Fibroblast of skin of back (primary cell): Measurements from ENCODE around the gene NUDT13.

ENCODE experiments used
- DNase-seq: peaks from one replicate; pipeline ENCODE4 v3.0.0-alpha.2; 2013

The NUDT13 gene

DNA sequence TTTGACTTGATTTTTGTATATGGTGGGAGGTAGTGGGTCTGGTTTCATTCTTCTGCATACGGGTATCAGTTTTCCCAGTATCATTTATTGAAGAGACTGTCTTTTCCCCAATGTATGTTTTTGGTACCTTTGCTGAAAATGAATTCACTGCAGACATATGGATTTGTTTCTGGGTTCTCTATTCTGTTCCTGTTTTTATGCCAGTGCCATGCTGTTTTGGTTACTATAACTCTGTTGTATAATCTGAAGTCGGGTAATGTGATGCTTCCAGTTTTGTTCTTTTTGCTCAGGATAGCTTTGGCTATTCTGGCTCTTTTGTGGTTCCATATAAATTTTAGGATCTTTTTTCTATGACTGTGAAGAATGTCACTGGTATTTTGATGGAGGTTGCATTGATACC is 56.7 kb downstream of the NUDT13 start:
- DNase-seq, result no peak

DNA sequence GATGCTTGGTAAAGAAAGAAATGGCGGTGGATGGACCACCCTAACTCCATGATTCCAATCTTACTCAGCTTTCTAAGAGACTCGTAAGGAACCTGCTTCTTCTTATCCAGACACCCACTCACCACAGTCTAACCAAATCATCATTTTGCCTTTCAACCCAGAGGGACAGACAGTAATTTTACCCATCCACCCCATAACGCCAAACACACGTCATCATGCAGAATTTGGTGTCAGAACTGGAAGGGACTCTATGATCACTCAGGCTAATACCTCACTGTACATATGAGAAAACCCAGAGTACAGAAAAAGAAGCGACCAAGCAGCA is 57.2 kb downstream of the NUDT13 start:
- no peak for DNase-seq

DNA sequence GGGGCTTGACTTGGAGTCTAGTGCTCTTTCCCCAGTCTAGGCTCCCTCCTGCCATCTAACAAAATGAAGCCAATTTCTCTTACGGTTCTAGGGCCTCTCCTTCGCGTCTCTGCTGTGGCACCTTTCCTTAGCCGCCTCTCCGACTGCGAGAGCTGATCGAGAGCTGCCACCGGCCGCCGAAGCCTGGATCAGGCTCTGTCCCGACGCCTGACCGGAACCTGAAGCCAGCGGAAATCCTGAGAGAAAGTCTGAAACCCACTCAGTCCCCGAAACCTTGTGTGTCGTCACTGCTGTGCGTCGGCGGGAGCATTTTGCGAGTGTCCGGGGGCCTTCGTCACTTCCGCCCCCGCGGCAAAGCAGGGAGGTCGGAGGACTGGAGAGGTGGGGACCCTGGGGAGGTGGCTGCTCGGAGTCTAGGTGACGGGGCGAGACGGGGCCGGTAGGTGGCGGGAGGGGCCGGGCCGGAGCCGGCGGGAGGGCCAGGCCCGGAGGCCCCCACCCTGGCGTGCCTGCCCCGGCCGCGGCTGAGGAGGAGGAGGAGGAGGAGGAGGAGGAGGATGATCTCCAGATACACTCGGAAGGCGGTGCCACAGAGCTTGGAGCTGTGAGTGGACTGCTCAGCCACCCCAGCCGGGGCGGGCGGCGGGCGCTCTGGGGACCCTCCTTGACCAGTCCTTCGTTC is 57.7 kb downstream of the NUDT13 start, which contains the start of the genes ECD and FAM149B1:
Gene ECD, minus strand, starts transcription at position 226 of the 682 bp plus-strand sequence. CDS start 4,071 bp downstream, outside the sequence.
Gene FAM149B1, plus strand, starts transcription at position 337 of the 682 bp plus-strand sequence. Its CDS starts 221 bp downstream, at position 558.
- DNase-seq, result peak; percentile 96

- DNase-seq, result no peak
Measured at GRCh38 chr10:73168465-73168803, 58.2 kb downstream of the NUDT13 start.

DNA sequence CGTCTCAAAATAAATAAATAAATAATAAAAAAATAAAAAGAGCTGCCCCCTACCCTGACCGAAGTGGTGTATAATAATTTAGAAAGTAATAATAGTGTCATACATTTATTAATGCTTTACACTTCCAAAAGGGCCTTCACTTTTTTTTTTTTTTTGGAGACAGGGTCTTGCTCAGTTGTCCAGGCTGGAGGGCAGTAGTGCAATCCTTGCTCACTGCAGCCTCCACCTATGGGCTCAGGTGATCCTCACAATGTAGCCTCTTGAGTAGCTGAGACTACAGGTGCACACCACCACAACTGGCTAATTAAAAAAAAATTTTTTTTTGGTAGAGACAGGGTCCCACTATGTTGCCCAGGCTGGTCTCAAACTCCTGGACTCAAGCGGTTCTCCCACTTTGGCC is 59.1 kb downstream of the NUDT13 start:
- no peak for DNase-seq

GRCh38 chr10:73172867-73173266 is 62.6 kb downstream of the NUDT13 start:
- DNase-seq, result no peak

DNA sequence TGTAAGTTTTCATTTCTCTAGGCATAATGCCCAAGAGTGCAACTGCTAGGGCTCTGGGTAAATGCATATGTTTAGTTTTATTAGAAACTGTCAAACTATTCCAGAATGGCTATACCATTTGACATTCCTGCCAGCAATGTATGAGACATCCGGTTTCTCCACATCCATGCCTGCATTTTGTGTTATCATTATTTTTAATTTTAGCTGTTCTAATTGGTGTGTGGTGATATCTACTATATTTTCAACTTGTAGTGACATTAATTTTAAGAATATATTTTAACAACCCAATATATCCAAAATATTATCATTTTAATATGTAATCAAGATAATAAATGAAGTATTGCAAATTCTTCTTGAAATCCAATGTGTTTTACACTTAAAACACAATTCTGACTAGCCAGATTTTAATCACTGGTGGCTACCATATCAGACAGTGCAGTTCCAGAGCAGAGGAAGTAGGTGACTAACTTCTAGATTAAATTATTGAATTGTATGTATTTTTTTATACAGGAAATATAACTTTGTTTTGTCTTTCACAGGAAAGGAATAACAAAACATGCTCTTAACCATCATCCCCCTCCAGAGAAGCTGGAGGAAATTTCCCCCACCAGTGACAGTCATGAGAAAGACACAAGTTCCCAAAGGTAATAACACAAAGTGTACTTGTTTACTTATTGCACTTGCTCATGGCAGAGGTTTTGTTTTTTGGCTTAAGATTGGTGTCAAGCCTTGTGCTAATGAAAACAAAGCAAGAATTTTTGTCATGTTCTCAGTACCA is 64.1 kb downstream of the NUDT13 start:
- DNase-seq, result no peak
